GM21447 (cell line): ENCODE results near the gene QPCT.
"Not testable (repeated sequence)": the region's sequence is repeated elsewhere in the genome, so short reads cannot be mapped to it uniquely, and the experiment has no call there.

Source experiments
- ATAC-seq: cut with Tn5 transposase; IDR thresholded peaks from one replicate; pipeline ENCODE4 v1.9.1; 2021; ENCODE audit not compliant: unreplicated experiment

QPCT gene

GRCh38 chr2:37389989-37390765 lies 45.7 kb downstream of the QPCT start:
- ATAC-seq: peak; percentile 96

- peak; percentile 0 for ATAC-seq
These were observed 46.3 kb downstream of the QPCT start for GRCh38 chr2:37390777-37391176.

GRCh38 chr2:37391711-37392110 lies 47.3 kb downstream of the QPCT start:
- no peak for ATAC-seq

- no peak for ATAC-seq
These were observed 48.0 kb downstream of the QPCT start for GRCh38 chr2:37392428-37392827.

DNA sequence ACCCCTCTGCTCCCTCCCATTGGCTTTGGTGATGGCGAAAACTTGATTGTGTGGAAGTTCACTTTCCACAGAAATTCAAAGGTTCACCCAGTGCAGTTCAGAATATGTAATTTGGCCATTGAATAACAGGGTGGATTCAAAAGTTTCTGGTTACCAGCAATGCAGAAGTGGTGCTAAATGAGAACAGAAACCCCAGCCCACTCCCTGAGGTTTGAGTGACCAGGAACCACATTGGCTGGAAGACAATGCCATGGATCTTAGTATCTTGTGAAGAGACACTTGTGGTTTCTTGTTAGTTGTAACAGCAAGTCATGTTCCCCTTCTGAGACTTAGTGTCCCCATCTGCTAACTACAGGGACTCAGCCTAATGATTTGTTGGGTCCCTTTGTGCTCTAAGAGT lies 49.8 kb downstream of the QPCT start:
- ATAC-seq: no peak

DNA sequence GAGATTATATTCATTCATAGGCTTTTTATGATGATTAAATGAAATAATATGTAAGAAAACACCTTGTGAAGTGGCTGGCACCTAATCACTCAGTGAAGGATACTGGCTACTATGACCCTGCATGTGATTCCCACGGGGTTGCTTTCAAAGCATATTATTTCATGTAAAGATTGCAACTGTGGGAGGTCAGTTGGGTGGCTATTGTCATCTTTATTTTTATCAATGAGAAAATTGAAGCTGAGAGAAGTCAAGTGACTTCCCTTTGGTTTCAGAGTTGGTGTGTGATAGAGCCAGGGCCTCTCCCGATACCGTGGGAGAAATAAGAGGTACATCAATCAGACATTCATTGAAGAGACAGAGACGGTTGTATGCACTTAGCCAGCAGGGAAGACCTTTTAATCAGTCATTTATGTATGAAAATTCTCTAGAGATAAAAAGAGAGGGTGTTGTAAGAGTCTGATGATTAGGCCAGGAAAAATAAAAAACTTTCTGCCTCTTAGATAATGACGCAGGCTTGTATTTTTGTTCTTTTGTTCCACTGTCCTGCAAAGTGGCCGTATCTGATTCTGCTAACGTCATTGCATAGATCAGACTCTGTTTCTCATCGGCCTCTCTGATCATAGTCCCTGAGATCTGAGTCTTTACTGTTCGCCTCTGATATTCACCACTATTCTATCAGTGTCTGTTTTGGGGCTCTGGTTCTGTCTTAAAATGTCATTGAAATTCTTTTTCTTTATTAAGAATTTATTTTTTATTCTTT lies 50.5 kb downstream of the QPCT start:
- ATAC-seq: no peak

DNA sequence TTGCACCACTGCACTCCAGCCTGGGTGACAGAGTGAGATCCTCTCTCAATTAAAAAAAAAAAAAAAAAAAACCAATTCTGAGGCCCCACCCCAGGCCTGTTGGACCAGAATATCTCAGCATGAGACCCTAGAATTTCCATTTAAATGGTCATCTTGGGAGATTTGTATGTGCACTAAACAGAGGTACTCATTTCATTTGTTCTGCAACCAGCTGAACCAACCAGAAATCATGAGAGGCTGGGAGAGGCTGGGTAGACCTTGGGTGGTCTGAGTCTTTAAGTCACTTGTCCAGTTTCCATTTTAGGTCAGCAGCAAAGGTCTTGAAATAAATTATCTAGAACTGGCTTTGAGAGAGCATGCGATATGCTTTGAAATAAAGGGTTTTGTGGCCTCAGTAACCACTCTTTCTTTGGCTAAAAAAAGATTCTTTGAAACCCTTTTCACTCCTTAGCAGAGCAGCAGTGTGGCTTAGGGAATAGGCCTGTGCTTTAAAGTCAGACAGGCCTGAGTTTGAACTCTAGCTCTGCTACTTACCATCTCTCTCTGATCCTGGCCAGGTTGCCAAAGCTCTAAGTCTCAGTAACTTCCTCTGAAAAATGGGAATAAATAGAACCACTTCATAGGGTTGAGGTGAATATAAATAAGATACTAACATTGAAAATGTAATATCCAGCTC lies 52.6 kb downstream of the QPCT start:
- no peak for ATAC-seq

DNA sequence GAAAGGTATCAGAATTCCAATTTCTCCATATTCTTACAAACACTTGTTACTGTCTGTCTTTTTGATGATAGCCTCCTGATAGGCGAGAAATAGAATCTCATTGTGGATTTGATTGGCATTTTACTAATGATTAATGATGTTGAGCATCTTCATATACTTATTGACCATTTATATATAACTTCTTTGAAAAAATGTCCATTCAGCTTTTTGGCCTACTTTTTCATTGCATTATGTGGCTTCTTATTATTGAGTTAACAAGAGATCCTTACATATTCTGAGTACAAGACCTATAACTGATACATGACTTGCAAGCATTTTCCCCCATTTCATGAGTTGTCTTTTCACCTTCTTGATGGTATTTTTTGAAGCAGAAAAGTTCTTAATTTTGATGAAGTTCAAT lies 54.6 kb downstream of the QPCT start:
- no peak for ATAC-seq

DNA sequence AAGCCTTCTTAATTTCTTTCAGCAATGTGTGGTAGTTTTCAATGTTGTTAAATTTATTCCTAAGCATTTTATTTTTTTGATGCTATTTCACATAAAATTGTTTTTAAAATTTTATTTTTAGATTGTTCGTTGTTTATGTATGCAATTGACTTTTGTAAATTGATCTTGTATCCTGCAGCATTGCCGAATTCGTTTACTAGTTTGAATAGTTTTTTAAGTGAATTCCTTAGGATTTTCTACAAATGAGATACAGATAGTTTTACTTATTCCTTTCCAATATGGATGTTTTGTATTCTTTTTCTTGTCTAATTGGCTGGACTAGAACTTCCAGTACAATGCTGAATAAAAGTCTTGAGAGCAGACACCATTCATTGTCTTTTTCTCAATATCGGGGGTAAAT lies 55.6 kb downstream of the QPCT start:
- ATAC-seq: no peak

DNA sequence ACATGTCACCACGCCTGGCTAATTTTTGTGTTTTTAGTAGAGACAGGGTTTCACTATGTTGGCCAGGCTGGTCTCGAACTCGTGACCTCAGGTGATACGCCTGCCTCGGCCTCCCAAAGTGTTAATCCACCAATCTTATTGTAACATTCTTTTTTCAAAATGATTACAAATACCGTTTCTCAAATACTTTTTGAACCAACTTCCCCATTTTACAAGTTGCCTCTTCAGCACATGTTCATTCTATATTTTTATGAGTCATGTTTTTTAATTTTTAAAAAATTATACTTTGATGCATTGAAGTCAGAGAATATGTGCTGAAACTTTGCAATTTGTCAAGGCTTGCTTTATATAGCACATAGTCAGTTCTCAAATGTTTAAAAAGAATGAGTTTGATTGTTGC lies 58.2 kb downstream of the QPCT start:
- no peak for ATAC-seq

- no peak for ATAC-seq
These were observed 61.4 kb downstream of the QPCT start for GRCh38 chr2:37405781-37406180.

- no peak for ATAC-seq
These were observed 67.8 kb downstream of the QPCT start for GRCh38 chr2:37412231-37412630.

- not testable (repeated sequence) for ATAC-seq
These were observed 69.6 kb downstream of the QPCT start for GRCh38 chr2:37413911-37414469.

DNA sequence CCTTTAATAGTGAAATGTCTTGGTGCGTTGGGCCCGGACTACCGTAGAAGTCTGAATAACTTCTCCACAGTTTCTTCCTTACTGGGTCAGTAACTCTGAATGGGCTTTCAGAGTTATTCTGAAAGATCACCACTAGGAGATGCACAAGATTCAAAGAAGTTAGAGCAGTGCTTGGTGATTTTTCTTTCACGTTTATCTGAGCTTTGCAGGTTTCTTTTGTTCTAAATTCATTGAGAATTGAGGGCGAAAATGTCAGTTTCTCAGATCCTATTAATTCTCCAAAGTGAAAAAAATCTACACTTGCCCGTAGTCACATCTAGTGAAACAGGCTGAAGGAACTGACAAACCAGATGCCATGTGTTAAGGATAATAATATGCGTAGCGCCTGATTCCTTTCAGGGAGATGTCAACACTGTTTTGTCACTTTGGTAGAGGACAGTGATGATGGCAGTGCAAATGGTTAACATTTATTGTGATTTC lies 70.1 kb downstream of the QPCT start:
- peak; percentile 66 for ATAC-seq

DNA sequence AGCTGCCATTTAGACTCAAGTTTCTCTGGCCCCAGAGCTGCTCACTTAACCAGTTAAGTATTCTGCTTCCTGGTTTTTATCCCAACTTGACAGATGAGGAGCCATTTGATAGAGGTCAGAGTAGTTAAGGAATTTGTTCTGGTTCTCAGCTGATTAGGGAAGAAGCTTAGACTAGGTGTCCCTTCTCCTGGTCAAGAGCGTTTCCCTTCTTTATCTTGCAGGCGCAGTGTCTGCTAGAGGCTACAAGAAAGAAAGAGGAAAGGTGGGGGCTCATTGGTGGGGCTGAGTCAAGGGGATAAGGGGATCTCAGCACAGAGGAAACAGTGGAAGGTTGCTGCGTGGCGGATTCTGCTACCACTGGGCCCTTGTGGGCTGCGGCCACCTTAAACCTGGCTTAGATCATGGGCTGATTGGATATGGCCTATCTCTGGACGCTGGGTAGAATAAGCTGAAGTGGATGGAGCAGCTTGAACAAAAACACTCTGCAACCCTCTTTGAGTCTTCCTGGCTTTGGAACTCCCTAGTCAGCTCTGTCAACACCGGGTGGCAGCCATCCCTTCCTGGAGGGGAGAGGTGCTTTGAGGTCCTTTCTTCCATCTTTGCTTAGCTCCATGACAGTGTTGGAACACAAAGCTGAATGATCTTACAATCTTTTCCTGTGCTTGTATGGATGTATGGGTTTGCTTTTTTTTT lies 70.8 kb downstream of the QPCT start:
- no peak for ATAC-seq

GRCh38 chr2:37417321-37417720 lies 72.9 kb downstream of the QPCT start:
- ATAC-seq: no peak

DNA sequence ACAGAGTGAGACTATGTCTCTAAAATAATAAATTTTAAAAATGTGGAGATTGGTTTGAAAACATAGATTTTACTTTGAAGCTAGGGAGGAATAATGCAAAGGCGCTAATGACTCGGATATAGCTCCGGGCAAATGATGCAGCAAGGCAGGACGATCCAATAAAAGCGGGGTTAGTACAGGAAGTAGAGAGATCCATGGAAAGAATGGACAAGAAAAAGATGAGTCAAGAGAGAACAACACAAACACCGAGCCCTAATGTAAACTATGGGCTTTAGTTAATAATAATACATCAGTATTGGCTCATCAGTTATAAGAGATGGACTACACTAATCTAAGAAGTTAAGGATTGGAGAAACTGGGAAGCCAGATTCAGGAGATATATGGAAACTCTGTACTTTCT lies 74.5 kb downstream of the QPCT start:
- ATAC-seq: no peak

- ATAC-seq: no peak
These were observed 77.3 kb downstream of the QPCT start for GRCh38 chr2:37421686-37422085.

DNA sequence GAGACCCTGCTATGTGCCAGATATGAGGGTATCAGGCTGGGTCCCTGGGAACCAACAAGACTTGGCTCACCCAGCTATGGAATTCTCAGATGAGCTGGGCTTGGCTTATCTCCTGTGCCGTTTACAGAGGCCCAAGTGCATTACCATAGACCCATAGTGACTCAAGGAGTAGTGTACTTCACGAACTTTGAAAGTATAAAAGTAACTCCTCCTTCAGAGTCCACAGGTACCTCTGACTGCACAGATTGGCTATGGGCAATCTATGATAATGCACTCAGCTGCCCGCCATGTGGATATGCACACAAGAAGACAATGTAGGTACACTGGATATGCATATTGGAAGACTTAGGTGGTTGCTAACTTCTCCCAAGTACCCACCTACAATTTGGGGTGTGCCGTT lies 78.4 kb downstream of the QPCT start:
- no peak for ATAC-seq
